ENCODE results near the gene EXOC7. TPM values are rescaled to one million over a fixed set of nuclear protein-coding genes. Genes with fewer than 3 reads are reported as not detected.

EXOC7 gene, protein sequence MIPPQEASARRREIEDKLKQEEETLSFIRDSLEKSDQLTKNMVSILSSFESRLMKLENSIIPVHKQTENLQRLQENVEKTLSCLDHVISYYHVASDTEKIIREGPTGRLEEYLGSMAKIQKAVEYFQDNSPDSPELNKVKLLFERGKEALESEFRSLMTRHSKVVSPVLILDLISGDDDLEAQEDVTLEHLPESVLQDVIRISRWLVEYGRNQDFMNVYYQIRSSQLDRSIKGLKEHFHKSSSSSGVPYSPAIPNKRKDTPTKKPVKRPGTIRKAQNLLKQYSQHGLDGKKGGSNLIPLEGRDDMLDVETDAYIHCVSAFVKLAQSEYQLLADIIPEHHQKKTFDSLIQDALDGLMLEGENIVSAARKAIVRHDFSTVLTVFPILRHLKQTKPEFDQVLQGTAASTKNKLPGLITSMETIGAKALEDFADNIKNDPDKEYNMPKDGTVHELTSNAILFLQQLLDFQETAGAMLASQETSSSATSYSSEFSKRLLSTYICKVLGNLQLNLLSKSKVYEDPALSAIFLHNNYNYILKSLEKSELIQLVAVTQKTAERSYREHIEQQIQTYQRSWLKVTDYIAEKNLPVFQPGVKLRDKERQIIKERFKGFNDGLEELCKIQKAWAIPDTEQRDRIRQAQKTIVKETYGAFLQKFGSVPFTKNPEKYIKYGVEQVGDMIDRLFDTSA
- total RNA-seq: 100 to 1,000 TPM in 4 of 7 donors, 10 to 100 TPM in 3; 64.5 to 128 (median 104) TPM
- polyA plus RNA-seq: 10 to 100 TPM; 26.2 to 51.5 (median 35.0) TPM
- long read RNA-seq, donor 1, full-length matches to known transcripts: 29 of 34 reads
- long read RNA-seq, donor 1, partial matches to known transcripts: 5 of 34 reads
- long read RNA-seq, donor 1, other reads (novel, unspliced or antisense): 0 of 34 reads
- long read RNA-seq, donor 2, full-length matches to known transcripts: 20 of 20 reads
- long read RNA-seq, donor 2, partial matches to known transcripts: 0 of 20 reads
- long read RNA-seq, donor 2, other reads (novel, unspliced or antisense): 0 of 20 reads

GRCh38 chr17:76103274-76104139 lies at the start of gene EXOC7:
TSS of gene EXOC7 (minus strand) at chr17:76103787. CDS start at chr17:76103692, 95 bp downstream.
- TF ChIP-seq POLR2AphosphoS5 (IDR thresholded peaks at IDR 0.05) (peak; percentile 92 to 96 (median 93)), CTCF (IDR thresholded peaks at IDR 0.05 in 8 of 11, conservative IDR thresholded peaks at IDR 0.05 in 3 of 11) (peak in 2 of 11 experiments; percentile 14 to 37), POLR2A (IDR thresholded peaks at IDR 0.05) (peak in 1 of 3 donors; percentile 8)
- WGBS, 5 donors: 4 to 8% (median 5%) methylated on average over 38 to 55 of the region's 55 CpGs

DNA sequence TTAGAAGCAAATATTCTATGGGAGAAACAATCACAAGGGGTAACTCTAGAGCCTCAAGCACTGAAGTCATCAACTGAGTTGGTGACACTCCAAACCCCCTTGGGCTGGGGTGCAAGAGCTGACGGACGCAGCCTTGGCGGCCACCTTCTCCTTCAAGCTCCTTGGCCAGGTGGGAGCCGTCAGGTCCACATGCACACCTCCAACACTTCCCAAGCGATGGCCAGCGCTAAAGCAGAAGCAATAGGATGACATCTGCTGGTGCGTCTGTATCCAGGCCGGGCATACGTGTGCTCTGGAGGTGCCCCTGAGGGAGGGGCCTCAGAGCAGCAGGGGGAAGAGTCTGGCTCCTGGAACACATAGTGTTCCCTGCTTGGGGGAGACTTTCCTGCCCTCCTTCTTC lies 49.6 kb upstream of the EXOC7 start:
- H3K27me3 ChIP-seq (replicated peaks in 1 of 7): no peaks in the 10 kb centered on the region
- WGBS, 5 donors: 88 to 95% (median 92%) methylated on average over 3 to 9 of the region's 9 CpGs
- TF ChIP-seq POLR2AphosphoS5 (IDR thresholded peaks at IDR 0.05) (no peak), CTCF (IDR thresholded peaks at IDR 0.05 in 8 of 11, conservative IDR thresholded peaks at IDR 0.05 in 3 of 11) (no peak), POLR2A (IDR thresholded peaks at IDR 0.05) (no peak)

More at GRCh38 chr17:76103274-76104139, at the start of gene EXOC7:
- Histone ChIP-seq H3K27ac (peak within 1 kb of the TSS; percentile 64 to 93 (median 88)), H3K4me1 (peaks cover 11 to 46% (median 26%) of the 10 kb centered on the region in 6 donors), H3K36me3 (peaks cover 0 to 34% (median 31%) of the 10 kb centered on the region in 6 donors), H3K9me3 (no peaks in the 10 kb centered on the region), H3K4me3 (peak within 1 kb of the TSS; percentile 51 to 88 (median 77)), H3K27me3 (replicated peaks in 1 of 7) (no peaks in the 10 kb centered on the region)
- peak; percentile 98 for DNase-seq
- intact Hi-C loops (cut with DNase I; ENCODE audit: low total_unique reads): no loop called here

GRCh38 chr17:76152591-76152990 lies 49.0 kb upstream of the EXOC7 start:
- no peak for TF ChIP-seq POLR2AphosphoS5 (IDR thresholded peaks at IDR 0.05)
- H3K36me3 ChIP-seq: peaks cover 0 to 3% (median 0%) of the 10 kb centered on the region in 6 donors
- intact Hi-C loops (cut with DNase I; ENCODE audit: low total_unique reads): no loop called here
- no peaks in the 10 kb centered on the region for H3K27me3 ChIP-seq (replicated peaks in 1 of 7)
- no peaks in the 10 kb centered on the region for H3K9me3 ChIP-seq
- peak; percentile 46 for DNase-seq
- peaks cover 0 to 5% (median 2%) of the 10 kb centered on the region in 6 donors for H3K4me1 ChIP-seq
- peak overlapping the region in 1 of 8 donors; percentile 43 for H3K27ac ChIP-seq
- 89 to 94% (median 91%) methylated on average over 7 of the region's 7 CpGs for WGBS, 5 donors
- no peak overlapping the region for H3K4me3 ChIP-seq

More for the DNA sequence above, 49.6 kb upstream of the EXOC7 start:
- Histone ChIP-seq H3K27ac (no peak overlapping the region), H3K4me3 (no peak overlapping the region), H3K4me1 (no peaks in the 10 kb centered on the region), H3K9me3 (no peaks in the 10 kb centered on the region), H3K36me3 (peaks cover 0 to 3% (median 0%) of the 10 kb centered on the region in 6 donors)
- intact Hi-C loops (cut with DNase I; ENCODE audit: low total_unique reads): no loop called here
- DNase-seq: peak; percentile 44
